GM18909 (cell line): Measurements from ENCODE around the gene PIM1.

Experiments used
- ATAC-seq: cut with Tn5 transposase; IDR thresholded peaks from one replicate; pipeline ENCODE4 v1.9.1; 2021; ENCODE audit warnings: mild to moderate bottlenecking; ENCODE audit not compliant: unreplicated experiment, poor library complexity

Gene PIM1

DNA sequence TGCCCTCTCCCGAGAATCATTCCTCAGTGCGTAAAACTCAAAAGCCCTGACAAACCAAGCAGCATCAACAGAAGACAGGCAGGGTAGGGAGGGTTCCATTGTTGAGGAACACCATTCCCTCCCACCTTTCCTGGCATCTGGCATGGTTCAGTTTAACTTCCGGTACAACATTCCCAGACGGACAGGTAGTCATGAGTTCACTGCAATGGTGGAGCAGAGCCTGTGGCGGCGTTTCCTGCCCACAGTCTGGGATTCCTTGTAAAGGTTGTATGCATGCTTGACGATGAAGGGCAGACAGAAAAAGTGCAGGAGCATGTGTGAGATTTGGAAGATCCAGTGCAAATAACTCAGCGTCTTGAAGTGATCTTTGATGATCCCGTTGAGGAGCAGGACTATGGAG, 42.3 kb downstream of the PIM1 start:
- no peak for ATAC-seq

DNA sequence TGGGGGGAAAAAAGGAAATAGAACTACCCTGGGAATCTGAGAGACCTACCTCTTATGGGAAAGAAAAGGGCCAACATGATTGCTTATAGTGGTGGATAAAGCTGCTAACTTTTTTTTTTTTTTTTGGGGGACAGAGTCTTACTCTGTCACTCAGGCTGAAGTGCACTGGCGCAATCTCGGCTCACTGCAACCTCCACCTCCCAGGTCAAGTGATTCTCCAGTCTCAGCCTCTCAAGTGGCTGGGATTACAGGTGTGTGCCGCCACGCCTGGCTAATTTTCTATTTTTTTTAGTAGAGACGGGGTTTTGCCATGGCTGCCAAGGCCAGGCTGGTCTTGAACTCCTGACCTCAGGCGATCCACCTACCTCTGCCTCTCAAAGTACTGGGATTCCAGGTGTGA, 48.1 kb downstream of the PIM1 start:
- ATAC-seq = no peak

DNA sequence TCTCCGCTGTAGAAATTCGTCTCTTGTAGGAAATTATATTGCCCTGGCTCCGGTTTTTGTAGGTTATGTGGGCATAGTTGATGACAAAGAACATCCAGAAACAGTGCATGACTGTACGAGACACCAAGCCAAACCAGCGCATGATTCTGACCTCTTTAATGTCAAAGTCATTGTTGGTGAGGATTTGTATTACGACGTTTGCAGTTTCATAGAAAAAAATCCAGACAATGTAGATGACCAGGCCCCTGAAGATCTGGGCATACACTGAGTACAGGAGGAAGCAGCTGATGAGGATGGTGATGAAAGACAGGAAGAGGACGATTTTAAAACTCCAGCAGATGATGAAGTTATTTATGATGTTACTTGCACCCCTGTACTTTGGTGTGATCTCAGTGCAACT, 48.6 kb downstream of the PIM1 start:
- ATAC-seq = no peak

GRCh38 chr6:37221585-37222124, 51.7 kb downstream of the PIM1 start:
- ATAC-seq = peak; percentile 13

DNA sequence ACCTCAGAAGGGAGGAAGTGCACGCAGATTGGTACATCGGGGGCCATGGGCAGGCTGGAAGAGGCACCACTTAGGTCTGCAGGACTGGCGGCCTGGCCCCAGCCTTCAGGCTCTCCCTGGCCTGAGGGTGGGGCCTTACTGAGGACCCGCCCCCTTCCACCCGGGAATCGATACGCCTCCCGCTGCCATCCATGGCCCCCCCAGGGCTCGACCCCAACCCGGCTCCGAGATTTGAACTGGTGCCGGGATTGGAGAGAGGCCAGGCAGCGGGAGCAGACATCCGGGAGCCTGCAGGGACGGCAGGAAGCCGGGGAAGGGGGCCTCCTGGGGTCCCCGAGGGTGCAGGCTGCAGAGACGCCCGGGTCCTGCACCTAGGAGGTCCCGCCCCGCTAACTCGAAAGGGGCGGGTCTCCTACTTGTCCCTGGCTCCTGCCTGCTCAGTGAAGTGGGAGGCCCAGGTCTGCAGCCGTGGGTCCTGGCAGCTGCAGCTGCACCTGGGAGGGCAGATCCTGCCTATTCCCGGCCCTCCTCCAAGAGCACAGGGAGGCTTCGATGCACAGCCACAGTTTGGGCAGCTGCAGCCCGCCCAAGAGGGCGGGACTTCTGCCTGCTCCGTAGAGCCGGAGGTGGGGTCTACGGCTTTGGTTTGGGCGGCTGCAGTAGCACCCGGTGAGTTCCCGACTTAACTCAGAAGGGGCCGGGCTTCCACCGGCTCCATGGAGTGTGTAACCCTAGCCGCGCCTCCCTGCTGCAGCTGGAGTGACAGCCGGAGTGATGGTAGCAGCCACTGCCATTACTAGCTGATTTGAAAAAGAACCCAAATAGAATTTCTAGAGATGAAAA, 52.4 kb downstream of the PIM1 start:
- peak; percentile 90 for ATAC-seq

GRCh38 chr6:37222992-37223391, 53.0 kb downstream of the PIM1 start:
- ATAC-seq = no peak
